HCT116 (cell line): ENCODE data around the gene GGT6.

Experiments used
- CEBPB ChIP-seq: IDR thresholded peaks from 2 replicates; pipeline ENCODE4 v1.6.1; 2012; ENCODE audit warnings: low read depth
- CTCF ChIP-seq, 3 experiments: fragments of 200-600 bp in 1 of 3; sonication (generic) in 1 of 3; IDR thresholded peaks in 2 of 3; conservative IDR thresholded peaks in 1 of 3; 2 replicates each; pipeline ENCODE4 v1.5.1; 2012 to 2017; ENCODE audit warnings: low read depth in 2 of 3, low read length in 2 of 3, antibody characterized with exemption in 1 of 3, borderline replicate concordance in 1 of 3, control low read depth in 1 of 3, mild to moderate bottlenecking in 1 of 3, mixed read lengths in 1 of 3, mixed run types in 1 of 3, moderate library complexity in 1 of 3; ENCODE audit not compliant: insufficient read depth in 1 of 3
- ELF1 ChIP-seq: IDR thresholded peaks from 2 replicates; pipeline ENCODE4 v1.6.1; 2012; ENCODE audit warnings: low read depth, borderline replicate concordance
- EZH2 ChIP-seq: fragments of 200-600 bp; sonication (generic); IDR thresholded peaks from 2 replicates; pipeline ENCODE4 v1.6.1; 2017; ENCODE audit warnings: antibody characterized with exemption, mixed run types
- EZH2phosphoT487 ChIP-seq: fragments of 200-600 bp; IDR thresholded peaks from 2 replicates; pipeline ENCODE4 v1.6.1; 2018; ENCODE audit warnings: antibody characterized with exemption, borderline replicate concordance
- MAX ChIP-seq: IDR thresholded peaks from 2 replicates; pipeline ENCODE4 v1.6.1; 2012
- POLR2A ChIP-seq: IDR thresholded peaks from 2 replicates; pipeline ENCODE4 v1.7.0; 2011; ENCODE audit warnings: borderline replicate concordance; ENCODE audit not compliant: insufficient read depth, insufficient read length; ENCODE audit errors: extremely low read depth
- POLR2AphosphoS5 ChIP-seq: IDR thresholded peaks from 2 replicates; pipeline ENCODE4 v1.6.1; 2011; ENCODE audit warnings: mild to moderate bottlenecking, low read depth, low read length, moderate library complexity
- RAD21 ChIP-seq: IDR thresholded peaks from 2 replicates; pipeline ENCODE4 v1.6.1; 2012; ENCODE audit warnings: low read depth, mild to moderate bottlenecking
- REST ChIP-seq: IDR thresholded peaks from 2 replicates; pipeline ENCODE4 v1.6.1; 2012; ENCODE audit warnings: low read depth
- YY1 ChIP-seq: IDR thresholded peaks from 2 replicates; pipeline ENCODE4 v1.6.1; 2011; ENCODE audit warnings: low read length, low read depth, moderate library complexity, mild to moderate bottlenecking; ENCODE audit not compliant: insufficient replicate concordance; ENCODE audit errors: extremely low read depth
- ZFX ChIP-seq: fragments of 450-650 bp; IDR thresholded peaks from 2 replicates; pipeline ENCODE4 v1.6.1; 2017
- ZNF274 ChIP-seq: fragments of 200-500 bp; sonication (Bioruptor generic); IDR thresholded peaks from 2 replicates; pipeline ENCODE4 v1.6.1; 2014; ENCODE audit warnings: mild to moderate bottlenecking, low read depth, low read length, inconsistent platforms

GRCh38 chr17:4515501-4515900 is 44.9 kb downstream of the GGT6 start:
- TF ChIP-seq CTCF (IDR thresholded peaks at IDR 0.05 in 2 of 3, conservative IDR thresholded peaks at IDR 0.05 in 1 of 3; ENCODE audit: borderline replicate concordance in 1 of 3, insufficient read depth in 1 of 3, low read depth in 2 of 3, low read length in 2 of 3) = no peak
- no peak for TF ChIP-seq CEBPB
- TF ChIP-seq POLR2A = no peak
- TF ChIP-seq ZNF274 = no peak
- no peak for TF ChIP-seq REST
- no peak for TF ChIP-seq YY1
- TF ChIP-seq EZH2 = no peak
- TF ChIP-seq ELF1 = no peak
- TF ChIP-seq RAD21 = no peak
- TF ChIP-seq POLR2AphosphoS5 = no peak
- no peak for TF ChIP-seq ZFX
- no peak for TF ChIP-seq MAX
- TF ChIP-seq EZH2phosphoT487 = no peak
